Measurements from ENCODE around the gene BMP2K. TPM values are rescaled to one million over a fixed set of nuclear protein-coding genes. Genes with fewer than 3 reads are reported as not detected.
"Not testable (repeated sequence)": the region's sequence is repeated elsewhere in the genome, so short reads cannot be mapped to it uniquely, and the experiment has no call there.

BMP2K gene
- total and polyA plus RNA-seq, 8 donors = 4.7 to 68.7 (median 17.0) TPM

GRCh38 chr4:78904143-78904542 is 128.0 kb downstream of the BMP2K start:
- no peak overlapping the region for H3K27ac ChIP-seq
- H3K36me3 ChIP-seq = no peaks in the 10 kb centered on the region
- TF ChIP-seq CTCF (IDR thresholded peaks at IDR 0.05) (no peak), POLR2AphosphoS5 (IDR thresholded peaks at IDR 0.05) (no peak), POLR2A (IDR thresholded peaks at IDR 0.05) (no peak), EP300 (IDR thresholded peaks at IDR 0.05) (no peak)
- intact Hi-C loops (cut with DNase I; ENCODE audit: low total_unique reads) = no loop called here
- H3K27me3 ChIP-seq = no peaks in the 10 kb centered on the region
- H3K4me3 ChIP-seq = no peak overlapping the region
- H3K4me1 ChIP-seq = peaks cover 0 to 7% (median 0%) of the 10 kb centered on the region in 4 donors
- DNase-seq = no peak
- 66 to 88% (median 76%) methylated on average over 1 of the region's 1 CpG for WGBS, 5 donors
- H3K9me3 ChIP-seq = no peaks in the 10 kb centered on the region

GRCh38 chr4:78907638-78908037 is 131.5 kb downstream of the BMP2K start:
- Histone ChIP-seq H3K4me3 (no peak overlapping the region), H3K27ac (no peak overlapping the region), H3K4me1 (no peaks in the 10 kb centered on the region), H3K27me3 (no peaks in the 10 kb centered on the region), H3K36me3 (peaks cover 0 to 19% (median 19%) of the 10 kb centered on the region in 4 donors), H3K9me3 (no peaks in the 10 kb centered on the region)
- TF ChIP-seq POLR2A (IDR thresholded peaks at IDR 0.05) (no peak), CTCF (IDR thresholded peaks at IDR 0.05) (no peak), EP300 (IDR thresholded peaks at IDR 0.05) (no peak), POLR2AphosphoS5 (IDR thresholded peaks at IDR 0.05) (no peak)
- WGBS, 5 donors = 94 to 99% (median 96%) methylated on average over 6 of the region's 6 CpGs
- no peak for DNase-seq
- intact Hi-C loops (cut with DNase I; ENCODE audit: low total_unique reads) = no loop called here

GRCh38 chr4:78908974-78909373 is 132.8 kb downstream of the BMP2K start:
- H3K27me3 ChIP-seq; H3K9me3 ChIP-seq; H3K4me3 ChIP-seq; H3K27ac ChIP-seq; DNase-seq; H3K4me1 ChIP-seq; intact Hi-C loops (cut with DNase I; ENCODE audit: low total_unique reads): not testable (repeated sequence)
- 97 to 100% (median 98%) methylated on average over 6 of the region's 6 CpGs for WGBS, 5 donors
- H3K36me3 ChIP-seq = peaks cover 0 to 25% (median 19%) of the 10 kb centered on the region in 4 donors

- Histone ChIP-seq H3K27ac (no peak overlapping the region), H3K4me1 (no peaks in the 10 kb centered on the region), H3K36me3 (peaks cover 0 to 30% (median 19%) of the 10 kb centered on the region in 4 donors), H3K27me3 (no peaks in the 10 kb centered on the region), H3K4me3 (no peak overlapping the region), H3K9me3 (no peaks in the 10 kb centered on the region)
- TF ChIP-seq CTCF (IDR thresholded peaks at IDR 0.05) = no peak
- no peak for TF ChIP-seq POLR2AphosphoS5 (IDR thresholded peaks at IDR 0.05)
- 93 to 100% (median 95%) methylated on average over 2 of the region's 2 CpGs for WGBS, 5 donors
- DNase-seq = no peak
- intact Hi-C loops (cut with DNase I; ENCODE audit: low total_unique reads) = no loop called here
Measured at GRCh38 chr4:78910612-78911011, 134.5 kb downstream of the BMP2K start.

GRCh38 chr4:78922207-78922606 is 146.1 kb downstream of the BMP2K start:
- no peak overlapping the region for H3K4me3 ChIP-seq
- 80 to 94% (median 90%) methylated on average over 4 of the region's 4 CpGs for WGBS, 5 donors
- no peaks in the 10 kb centered on the region for H3K27me3 ChIP-seq
- no peak for TF ChIP-seq POLR2AphosphoS5 (IDR thresholded peaks at IDR 0.05)
- TF ChIP-seq EP300 (IDR thresholded peaks at IDR 0.05) = no peak
- TF ChIP-seq POLR2A (IDR thresholded peaks at IDR 0.05) = no peak
- no peak for TF ChIP-seq CTCF (IDR thresholded peaks at IDR 0.05)
- intact Hi-C loops (cut with DNase I; ENCODE audit: low total_unique reads) = no loop called here
- H3K27ac ChIP-seq = no peak overlapping the region
- no peaks in the 10 kb centered on the region for H3K9me3 ChIP-seq
- peaks cover 0 to 26% (median 15%) of the 10 kb centered on the region in 4 donors for H3K36me3 ChIP-seq
- H3K4me1 ChIP-seq = no peaks in the 10 kb centered on the region
- no peak for DNase-seq

Data from stomach (tissue), 9 donors.